HG03060 (cell line): Measurements from ENCODE around the gene CXCL6.

Source experiments
- ATAC-seq: cut with Tn5 transposase; IDR thresholded peaks from one replicate; pipeline ENCODE4 v1.9.1; 2021; ENCODE audit warnings: low read depth, moderate number of reproducible peaks; ENCODE audit not compliant: unreplicated experiment

Gene CXCL6

DNA sequence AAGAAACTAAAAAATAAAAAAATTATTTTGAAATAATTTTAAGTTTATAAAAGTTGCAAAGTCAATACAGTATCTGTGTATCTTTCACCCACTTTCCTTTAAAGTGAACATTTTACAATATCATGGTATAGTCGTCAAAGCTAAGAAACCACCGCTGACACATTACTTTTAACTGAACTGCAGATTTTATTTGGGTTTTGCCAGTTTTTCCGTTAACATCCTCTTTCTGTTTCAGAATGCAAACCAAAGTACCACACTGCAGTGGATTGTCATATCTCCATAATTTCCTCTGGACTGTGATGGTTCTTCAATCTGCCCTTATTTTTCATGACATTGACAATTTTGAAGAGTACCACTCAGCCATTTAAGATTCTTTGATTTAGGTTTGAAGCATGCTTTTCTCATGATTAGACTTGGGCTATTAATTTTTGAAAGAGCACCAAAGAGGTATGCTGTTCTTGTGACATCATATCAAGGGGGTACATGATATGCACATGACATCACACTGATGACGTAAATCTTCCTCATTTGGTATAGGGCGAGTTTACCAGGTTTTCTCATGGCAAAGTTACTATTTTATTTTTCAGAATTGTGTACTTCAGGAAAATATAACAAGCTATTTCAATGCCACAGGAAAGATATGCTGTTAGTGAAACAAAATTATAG, 29.1 kb downstream of the CXCL6 start:
- ATAC-seq: no peak

DNA sequence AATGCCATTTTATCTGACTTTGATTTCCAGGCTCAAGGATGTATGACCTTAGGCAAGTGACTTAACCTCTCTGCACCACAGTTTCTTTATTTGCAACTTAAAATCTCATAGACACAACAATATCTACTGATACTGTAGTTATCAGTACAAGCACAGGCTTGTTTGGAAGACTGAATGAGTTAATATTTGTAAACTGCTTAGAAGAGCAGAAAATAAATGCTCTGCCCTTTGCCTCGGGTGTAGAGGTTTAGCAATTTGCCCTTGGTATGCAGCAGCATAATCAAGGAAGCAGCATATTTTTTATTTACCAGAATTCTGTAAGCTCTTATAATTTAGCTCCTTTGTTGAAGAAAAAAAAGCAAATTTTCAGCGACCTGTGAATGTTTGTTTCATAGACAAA, 29.8 kb downstream of the CXCL6 start:
- no peak for ATAC-seq

DNA sequence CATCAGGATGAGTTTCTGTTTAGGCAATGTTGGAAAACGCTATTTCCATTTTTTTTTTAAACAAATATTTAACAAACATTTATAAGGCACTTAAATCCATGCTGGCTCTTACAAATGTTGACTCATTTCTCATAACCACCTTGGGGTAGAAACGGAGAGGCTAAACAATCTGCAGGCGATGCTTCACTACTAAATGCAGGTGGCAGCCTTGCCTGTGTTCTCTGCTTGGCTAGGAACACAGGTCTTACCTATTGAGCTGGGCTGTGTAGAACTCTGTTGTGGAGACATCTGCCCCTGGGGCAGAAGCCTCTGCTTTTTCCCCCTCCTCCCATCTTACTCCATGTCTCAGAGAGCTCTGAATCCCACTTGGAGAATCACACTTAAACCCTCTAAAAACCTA, 31.3 kb downstream of the CXCL6 start:
- no peak for ATAC-seq

DNA sequence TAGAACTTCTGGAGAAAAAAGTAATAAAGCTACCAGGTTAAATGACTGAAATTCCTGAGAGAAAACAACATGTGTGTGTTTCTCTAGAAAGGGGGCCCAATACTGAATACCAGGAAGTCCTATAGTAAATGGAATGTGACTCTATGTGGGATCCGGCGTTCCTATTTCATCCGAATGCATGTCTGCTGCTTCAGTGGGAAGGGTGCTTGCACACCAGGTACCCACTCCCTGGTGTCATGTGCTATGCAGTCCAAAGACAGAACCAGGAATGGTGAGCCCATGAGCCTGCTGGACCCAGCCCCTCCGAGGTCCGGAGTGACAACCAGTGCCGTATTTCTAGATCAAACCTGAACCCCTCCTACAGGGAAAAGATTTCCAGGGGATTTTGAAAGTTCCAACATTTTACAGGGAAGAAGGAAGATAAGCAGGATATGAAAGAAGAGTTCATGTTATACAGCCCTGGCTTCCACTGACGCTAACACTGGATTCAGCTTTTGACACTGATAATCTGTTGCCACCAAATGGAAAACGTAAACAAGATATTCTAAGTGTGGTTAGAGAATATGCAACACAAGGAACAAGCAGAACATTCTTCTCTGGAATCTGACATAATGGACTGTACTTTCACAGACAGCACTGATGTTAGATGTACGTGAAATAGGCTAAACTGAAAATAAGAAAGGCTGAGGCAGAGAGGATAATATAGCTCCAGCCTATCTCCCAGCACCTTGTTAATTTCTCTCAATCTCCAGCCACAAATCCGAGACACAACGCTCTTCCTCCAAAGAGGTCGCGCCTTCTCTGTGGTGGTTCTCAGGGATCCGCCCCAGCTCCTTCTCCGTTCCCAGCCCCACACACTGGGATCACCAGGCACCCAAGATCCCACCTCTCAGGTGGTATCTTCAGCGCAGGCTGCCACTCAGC, 32.0 kb downstream of the CXCL6 start:
- no peak for ATAC-seq

DNA sequence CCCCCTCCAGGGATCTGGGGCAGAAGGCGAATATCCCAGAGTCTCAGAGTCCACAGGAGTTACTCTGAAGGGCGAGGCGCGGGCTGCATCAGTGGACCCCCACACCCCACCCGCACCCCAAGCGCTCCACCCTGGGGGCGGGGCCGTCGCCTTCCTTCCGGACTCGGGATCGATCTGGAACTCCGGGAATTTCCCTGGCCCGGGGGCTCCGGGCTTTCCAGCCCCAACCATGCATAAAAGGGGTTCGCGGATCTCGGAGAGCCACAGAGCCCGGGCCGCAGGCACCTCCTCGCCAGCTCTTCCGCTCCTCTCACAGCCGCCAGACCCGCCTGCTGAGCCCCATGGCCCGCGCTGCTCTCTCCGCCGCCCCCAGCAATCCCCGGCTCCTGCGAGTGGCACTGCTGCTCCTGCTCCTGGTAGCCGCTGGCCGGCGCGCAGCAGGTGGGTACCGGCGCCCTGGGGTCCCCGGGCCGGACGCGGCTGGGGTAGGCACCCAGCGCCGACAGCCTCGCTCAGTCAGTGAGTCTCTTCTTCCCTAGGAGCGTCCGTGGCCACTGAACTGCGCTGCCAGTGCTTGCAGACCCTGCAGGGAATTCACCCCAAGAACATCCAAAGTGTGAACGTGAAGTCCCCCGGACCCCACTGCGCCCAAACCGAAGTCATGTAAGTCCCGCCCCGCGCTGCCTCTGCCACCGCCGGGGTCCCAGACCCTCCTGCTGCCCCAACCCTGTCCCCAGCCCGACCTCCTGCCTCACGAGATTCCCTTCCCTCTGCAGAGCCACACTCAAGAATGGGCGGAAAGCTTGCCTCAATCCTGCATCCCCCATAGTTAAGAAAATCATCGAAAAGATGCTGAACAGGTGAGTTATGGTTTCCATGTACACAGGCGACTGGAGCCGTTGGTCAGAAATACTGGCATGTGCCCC, 32.9 kb downstream of the CXCL6 start, which contains the start of gene CXCL1:
CXCL1 (plus strand) TSS at position 264 of the 926 bp plus-strand sequence; CDS start at position 342, 78 bp downstream.
- ATAC-seq: no peak

DNA sequence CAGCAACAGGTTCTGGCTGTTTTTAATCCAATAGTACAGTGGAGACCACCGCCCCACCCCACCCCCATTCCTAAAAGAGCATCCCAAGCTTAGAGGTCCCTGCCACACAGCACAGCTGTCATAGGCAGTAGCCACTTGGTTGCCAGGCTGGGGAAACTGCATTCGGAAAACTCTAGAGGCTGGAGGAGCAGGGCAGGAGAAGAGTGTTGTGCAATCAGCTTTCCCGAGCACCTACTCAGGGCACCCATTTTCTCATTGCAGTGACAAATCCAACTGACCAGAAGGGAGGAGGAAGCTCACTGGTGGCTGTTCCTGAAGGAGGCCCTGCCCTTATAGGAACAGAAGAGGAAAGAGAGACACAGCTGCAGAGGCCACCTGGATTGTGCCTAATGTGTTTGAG, 33.8 kb downstream of the CXCL6 start:
- ATAC-seq: no peak

DNA sequence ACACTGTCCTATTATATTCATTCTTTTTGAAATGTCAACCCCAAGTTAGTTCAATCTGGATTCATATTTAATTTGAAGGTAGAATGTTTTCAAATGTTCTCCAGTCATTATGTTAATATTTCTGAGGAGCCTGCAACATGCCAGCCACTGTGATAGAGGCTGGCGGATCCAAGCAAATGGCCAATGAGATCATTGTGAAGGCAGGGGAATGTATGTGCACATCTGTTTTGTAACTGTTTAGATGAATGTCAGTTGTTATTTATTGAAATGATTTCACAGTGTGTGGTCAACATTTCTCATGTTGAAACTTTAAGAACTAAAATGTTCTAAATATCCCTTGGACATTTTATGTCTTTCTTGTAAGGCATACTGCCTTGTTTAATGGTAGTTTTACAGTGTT, 34.3 kb downstream of the CXCL6 start:
- ATAC-seq: no peak

DNA sequence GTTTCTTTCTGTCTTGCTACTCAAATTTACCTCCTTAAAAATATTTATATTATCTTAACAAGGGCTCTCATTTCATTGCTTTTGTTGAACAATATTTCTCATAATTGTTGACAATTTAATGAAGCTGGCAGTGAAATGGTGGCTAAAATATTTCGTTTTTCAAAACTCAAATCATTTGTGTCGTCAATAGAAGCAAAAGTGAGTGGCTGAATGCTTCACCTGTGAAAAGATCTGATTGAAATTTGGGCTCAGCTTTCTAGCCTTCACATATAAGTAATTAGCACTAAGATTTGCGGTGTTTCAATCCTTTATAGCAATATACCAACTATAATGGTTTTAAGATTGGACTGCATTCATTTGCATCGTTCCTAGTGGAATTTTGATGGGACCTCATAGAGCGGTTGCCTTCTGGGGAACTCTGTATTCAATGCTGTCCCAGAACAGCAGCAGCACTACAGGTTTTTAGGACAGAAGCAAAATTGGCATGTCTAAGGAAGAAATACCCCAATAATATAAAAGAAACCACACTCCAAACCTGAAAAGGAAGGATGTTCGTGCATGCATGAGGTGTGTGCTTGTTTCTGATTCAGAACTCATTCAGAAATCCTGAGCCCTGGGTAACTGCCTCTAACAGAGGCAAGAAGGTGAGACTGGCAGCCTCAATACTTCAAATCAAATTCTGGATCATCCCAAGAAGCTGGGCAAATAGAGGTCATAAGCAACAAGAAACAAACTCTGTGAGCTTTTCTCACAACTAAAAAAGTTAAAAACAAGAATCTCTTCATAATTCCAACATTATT, 35.2 kb downstream of the CXCL6 start:
- no peak for ATAC-seq

DNA sequence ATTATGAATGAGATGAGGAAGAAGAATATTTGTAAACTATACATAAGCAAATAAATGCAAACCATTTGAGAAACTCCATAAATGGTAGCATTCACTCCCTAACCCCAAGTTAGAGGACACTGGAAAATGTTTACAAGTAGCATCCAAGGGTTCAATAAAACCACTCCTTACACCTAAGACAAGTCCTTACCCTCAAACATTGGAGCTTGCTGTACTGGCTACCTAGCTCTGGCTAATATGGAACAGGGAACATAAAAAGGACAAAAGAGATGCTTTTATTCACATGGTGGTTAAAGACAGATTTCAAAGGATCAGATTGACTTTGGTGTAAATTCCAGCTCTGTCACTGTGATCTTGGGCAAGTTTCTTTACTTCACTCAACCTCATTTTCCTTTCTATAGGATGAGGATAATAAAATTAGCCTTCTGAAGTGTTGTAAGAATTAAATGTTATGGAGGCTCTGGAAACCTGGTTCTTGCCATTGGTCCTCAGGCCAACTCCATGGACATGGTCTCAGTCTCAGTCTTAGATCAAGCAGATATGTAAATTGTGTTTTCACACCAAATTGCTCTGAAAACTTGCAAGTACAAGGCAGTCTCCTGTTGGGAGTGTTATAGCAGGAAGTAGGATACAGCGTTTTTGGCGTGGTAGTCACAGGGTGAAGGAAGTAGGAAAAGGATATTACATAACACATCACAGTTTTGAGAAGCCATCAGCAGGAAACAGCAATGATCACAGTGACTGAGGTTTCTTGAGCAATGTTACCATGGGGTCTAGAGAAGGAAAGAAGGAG, 36.0 kb downstream of the CXCL6 start:
- ATAC-seq: no peak

DNA sequence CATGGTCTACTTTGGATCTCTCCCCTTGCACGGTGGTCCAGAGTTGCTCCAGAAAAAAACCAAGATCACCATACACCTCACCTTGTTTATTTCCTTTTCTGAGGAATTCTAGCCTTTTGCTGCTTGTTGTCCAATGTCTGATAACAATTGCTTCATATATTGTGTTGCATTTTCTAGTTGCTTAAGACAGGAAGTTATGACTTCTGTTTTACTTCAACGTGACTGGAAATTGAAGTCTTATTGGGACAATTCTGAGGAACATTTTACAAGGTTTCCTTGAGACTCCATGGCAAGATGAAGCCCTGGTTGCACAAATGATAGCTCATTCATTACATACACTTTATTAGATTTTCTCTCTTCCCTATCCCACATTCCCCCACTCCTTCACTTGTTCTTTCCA, 37.9 kb downstream of the CXCL6 start:
- no peak for ATAC-seq

DNA sequence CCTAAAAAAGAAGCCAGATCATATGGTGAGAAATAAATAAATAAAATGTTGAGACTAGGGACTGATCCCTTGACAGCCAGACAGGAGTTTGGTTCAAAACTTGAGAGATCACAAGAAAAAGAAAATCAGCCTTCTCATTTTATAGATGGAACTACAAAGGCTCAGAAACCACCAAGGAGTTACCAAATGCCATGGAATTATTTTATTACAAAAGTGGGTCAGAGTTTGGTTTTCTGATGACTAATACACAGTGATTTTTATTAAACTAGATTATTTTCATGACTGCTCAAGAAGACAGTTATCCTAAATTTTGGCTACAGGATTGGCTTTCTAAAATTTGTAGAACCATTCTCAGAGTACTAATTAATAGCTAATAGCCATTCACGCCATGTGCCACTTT, 38.9 kb downstream of the CXCL6 start:
- no peak for ATAC-seq

DNA sequence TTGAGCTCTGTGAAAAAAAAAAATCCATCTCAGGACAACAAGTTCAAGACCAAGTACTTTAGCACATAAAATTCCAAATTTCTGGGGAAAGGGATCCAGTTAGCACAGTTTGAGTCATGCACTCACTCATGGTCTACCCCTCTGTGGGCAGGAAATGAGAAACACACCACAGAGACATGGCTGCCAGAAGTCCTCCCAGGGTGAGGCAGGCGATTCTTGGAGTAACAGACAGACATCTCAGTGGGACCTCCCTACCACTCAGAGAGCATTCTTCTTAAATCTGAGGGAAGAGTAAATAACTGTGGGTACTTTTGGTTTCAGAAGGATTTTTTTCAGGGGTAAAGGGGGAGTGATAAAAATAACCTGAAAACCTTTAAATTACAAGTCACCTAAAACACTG, 46.8 kb downstream of the CXCL6 start:
- ATAC-seq: no peak

DNA sequence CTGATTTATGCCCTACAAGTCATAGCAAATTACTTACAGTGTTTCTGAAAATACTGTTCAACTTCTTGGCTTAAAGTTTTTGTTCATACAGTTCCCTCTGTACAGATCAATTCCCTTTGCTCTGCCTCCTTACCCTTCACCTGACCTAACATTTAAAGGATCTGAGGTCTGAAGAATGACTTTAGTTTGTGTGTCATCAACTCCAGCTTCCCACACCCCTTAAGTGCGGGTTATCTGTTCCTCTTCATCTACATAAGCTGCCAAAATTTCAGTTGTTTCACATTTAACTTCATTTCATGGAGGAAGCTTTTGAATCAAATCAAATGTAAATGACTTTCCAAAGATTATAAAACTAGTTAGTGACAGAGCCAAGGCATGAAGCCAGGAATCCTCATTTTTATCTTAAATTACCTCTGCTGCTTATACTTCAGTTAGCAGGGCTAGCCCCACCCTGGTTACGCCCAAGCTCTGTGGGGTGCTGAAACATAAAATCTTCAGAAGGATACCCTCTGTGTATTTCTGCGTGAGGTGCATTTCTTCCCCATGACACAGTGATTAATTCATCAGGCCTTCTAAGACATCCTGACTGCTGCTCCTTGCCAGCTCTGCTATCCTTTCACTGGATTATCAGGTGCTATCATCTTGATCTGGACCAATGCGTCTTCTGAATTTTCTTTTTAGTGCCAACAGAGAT, 49.2 kb downstream of the CXCL6 start:
- ATAC-seq: no peak
